Astrocyte of the spinal cord (primary cell): ENCODE measurements around the gene OR56B1.

Source experiments
- DNase-seq: peaks from one replicate; pipeline ENCODE4 v3.0.0; 2011; ENCODE audit warnings: low read depth, low spot score
- H3K4me3 ChIP-seq: 2 replicates; pipeline ENCODE4 v1.5.1; 2011; ENCODE audit warnings: low read depth, mild to moderate bottlenecking, low read length, moderate library complexity
- in situ Hi-C: cut with HindIII; loops from 2 replicates; pipeline ENCODE4 v1.10.0; 2017; ENCODE audit warnings: low sequenced_read_pairs
- TF ChIP-seq, protein P1 (sequence below): IDR thresholded peaks from 2 replicates; pipeline ENCODE4 v1.5.1; 2012; ENCODE audit warnings: low read depth, mild to moderate bottlenecking, low read length, inconsistent platforms

Gene OR56B1

DNA sequence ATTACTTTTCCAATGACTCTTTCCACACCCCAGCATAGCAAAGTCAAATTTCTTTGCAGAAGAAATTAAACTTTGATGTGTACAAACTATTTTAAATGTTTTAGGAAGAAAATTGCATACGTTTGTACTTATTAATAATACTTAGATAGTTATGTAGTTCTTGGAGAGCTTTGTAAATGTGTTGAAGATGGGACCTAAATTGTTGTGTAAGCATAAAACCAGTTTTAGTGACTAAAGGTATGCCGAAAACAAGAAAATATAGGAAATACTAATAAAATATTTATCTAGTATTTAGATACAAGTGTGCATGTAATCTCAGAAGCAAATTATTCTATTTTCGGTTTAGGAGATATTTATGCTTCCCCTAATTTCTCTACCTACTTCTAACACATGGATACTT lies 13.6 kb downstream of the OR56B1 start:
- in situ Hi-C loops = no loop called here

DNA sequence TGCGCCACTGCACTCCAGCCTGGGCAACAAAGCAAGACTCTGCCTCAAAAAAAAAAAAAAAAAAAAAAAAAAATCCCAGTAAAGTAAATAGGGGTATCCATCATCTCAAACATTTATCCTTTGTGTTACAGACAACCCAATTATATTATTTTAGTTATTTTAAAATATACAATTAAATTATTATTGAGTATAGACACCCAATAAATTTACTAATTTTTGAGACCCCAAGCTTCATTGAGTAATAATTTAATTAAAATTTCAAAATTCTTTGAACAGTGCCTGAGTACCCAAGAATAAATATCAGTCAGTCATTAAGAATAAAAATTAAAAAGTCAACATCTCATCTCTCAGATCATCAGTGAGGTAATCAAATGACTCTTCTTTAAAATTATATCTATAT lies 17.7 kb downstream of the OR56B1 start, which contains the start of gene OR52N4:
Gene OR52N4 (plus strand): TSS at position 301 of the 400 bp plus-strand sequence. CDS start 498 bp downstream, outside the sequence.
- TF ChIP-seq, protein P1, sequence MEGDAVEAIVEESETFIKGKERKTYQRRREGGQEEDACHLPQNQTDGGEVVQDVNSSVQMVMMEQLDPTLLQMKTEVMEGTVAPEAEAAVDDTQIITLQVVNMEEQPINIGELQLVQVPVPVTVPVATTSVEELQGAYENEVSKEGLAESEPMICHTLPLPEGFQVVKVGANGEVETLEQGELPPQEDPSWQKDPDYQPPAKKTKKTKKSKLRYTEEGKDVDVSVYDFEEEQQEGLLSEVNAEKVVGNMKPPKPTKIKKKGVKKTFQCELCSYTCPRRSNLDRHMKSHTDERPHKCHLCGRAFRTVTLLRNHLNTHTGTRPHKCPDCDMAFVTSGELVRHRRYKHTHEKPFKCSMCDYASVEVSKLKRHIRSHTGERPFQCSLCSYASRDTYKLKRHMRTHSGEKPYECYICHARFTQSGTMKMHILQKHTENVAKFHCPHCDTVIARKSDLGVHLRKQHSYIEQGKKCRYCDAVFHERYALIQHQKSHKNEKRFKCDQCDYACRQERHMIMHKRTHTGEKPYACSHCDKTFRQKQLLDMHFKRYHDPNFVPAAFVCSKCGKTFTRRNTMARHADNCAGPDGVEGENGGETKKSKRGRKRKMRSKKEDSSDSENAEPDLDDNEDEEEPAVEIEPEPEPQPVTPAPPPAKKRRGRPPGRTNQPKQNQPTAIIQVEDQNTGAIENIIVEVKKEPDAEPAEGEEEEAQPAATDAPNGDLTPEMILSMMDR = no peak
- in situ Hi-C loops = no loop called here

More for the DNA sequence above, 13.6 kb downstream of the OR56B1 start:
- H3K4me3 ChIP-seq = no peak overlapping the region
- TF ChIP-seq, protein P1 = no peak
- no peak for DNase-seq

DNA sequence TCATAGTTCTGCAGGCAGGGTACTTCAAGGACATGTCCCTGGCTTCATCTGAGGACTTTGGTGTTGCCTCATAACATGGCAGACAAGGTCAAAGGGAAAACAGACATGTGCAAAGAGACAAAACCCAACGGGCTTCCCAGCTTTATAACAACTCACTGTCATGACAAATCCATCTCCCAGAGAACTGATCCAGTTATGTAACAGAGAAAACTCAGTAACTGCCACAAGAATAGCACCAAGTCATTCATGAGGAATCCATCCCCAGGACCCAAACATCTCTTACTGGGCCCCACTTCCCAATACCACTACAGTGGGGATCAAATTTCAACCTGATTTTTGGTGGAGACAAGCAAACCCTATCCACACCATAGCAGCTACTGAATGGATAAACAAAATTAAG lies 30.8 kb downstream of the OR56B1 start:
- H3K4me3 ChIP-seq = no peak overlapping the region
- TF ChIP-seq, protein P1 = no peak
- no peak for DNase-seq
- in situ Hi-C loops = no loop called here

More for the DNA sequence above, 17.7 kb downstream of the OR56B1 start, which contains the start of gene OR52N4:
- H3K4me3 ChIP-seq = no peak within 1 kb of the TSS
- DNase-seq = no peak

DNA sequence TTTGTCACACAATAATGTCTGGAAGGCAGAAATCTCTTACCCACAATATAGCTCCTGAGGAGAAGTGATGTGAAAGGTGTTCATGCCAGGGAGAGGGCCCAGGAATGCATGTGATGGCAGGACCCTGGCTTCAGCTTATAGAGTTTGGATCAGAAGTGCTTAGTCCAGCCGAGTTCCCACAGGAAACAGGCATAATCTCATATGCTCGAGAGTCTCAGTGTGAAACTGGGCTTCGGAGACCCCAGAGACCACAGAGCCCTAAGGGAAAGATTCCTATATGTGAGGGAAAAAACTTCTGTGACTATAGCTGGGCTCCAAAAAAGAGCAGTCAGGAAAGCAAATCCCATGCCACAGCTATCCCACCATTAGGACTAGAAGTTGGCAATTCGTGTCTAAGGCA lies 47.0 kb downstream of the OR56B1 start, which contains the start of gene OR52N5:
Gene OR52N5 (minus strand): TSS at position 101 of the 400 bp plus-strand sequence. CDS start 4,721 bp downstream, outside the sequence.
- in situ Hi-C loops = no loop called here
- H3K4me3 ChIP-seq = no peak within 1 kb of the TSS
- no peak for DNase-seq
- TF ChIP-seq, protein P1 = no peak
